Panc1 (cell line): ENCODE measurements around the gene ATP7B. TPM values are rescaled to one million over a fixed set of nuclear protein-coding genes. Genes with fewer than 3 reads are reported as not detected.
A peak's percentile ranks its signal among the peaks of the same experiment; 100 is the strongest.

ENCODE experiments used
- ATAC-seq: fragments of 200-7000 bp; cut with Tn5 transposase; 2 replicates; pipeline ENCODE4 v1.9.1; 2020; ENCODE audit warnings: mild to moderate bottlenecking, moderate library complexity
- BruUV-seq: library from RNA; stranded (reverse); fragments of 400-500 nt; replicated peaks from 2 replicates; lab custom pipeline; 2021; lab: Mats Ljungman, UMichigan
- CTCF ChIA-PET: fragments of 300-600 bp; sonication (Branson Sonifier 250); formaldehyde crosslinking; loops from one replicate; lab custom pipeline; 2022; ENCODE audit warnings: antibody characterized with exemption; lab: Charles Lee
- POLR2A ChIA-PET: fragments of 300-600 bp; sonication (Branson Sonifier 250); formaldehyde crosslinking; loops from one replicate; lab custom pipeline; 2022; ENCODE audit warnings: antibody characterized with exemption; lab: Charles Lee
- DNase-seq: peaks from one replicate; pipeline ENCODE4 v3.0.0-alpha.2; 2010; ENCODE audit warnings: low read depth, low spot score
- H3K27ac ChIP-seq: 2 replicates; pipeline ENCODE4 v1.5.1; 2011; ENCODE audit warnings: mild to moderate bottlenecking, low read length, inconsistent platforms
- H3K27me3 ChIP-seq: fragments of 200-500 bp; sonication (Bioruptor generic); 2 replicates; pipeline ENCODE4 v1.6.0; 2014; ENCODE audit warnings: low read length, inconsistent platforms; ENCODE audit not compliant: control insufficient read depth, insufficient read depth
- H3K36me3 ChIP-seq: fragments of 200-500 bp; sonication (Bioruptor generic); 2 replicates; pipeline ENCODE4 v1.5.1; 2014; ENCODE audit warnings: inconsistent platforms, mild to moderate bottlenecking, low read length, moderate library complexity; ENCODE audit not compliant: control insufficient read depth, insufficient read depth
- H3K4me1 ChIP-seq: 2 replicates; pipeline ENCODE4 v1.5.1; 2011; ENCODE audit warnings: inconsistent platforms, mild to moderate bottlenecking, low read length, moderate library complexity; ENCODE audit not compliant: control insufficient read depth, insufficient read depth
- H3K4me3 ChIP-seq, 2 experiments: 2 replicates each; pipeline ENCODE4 v1.5.1; 2011 to 2012; ENCODE audit warnings: low read depth in 2 of 2, low read length in 2 of 2, mild to moderate bottlenecking in 2 of 2, inconsistent platforms in 1 of 2, moderate library complexity in 1 of 2
- H3K9me3 ChIP-seq: fragments of 200-500 bp; sonication (Bioruptor generic); 2 replicates; pipeline ENCODE4 v1.5.1; 2014; ENCODE audit warnings: low read depth, mild to moderate bottlenecking, inconsistent platforms, low read length, moderate library complexity; ENCODE audit not compliant: control insufficient read depth, insufficient read depth
- CTCF ChIP-seq: fragments of 450-650 bp; IDR thresholded peaks from 2 replicates; pipeline ENCODE4 v1.5.1; 2017; ENCODE audit warnings: mild to moderate bottlenecking
- POLR2AphosphoS5 ChIP-seq: IDR thresholded peaks from 2 replicates; pipeline ENCODE4 v1.6.1; 2012; ENCODE audit warnings: mild to moderate bottlenecking, low read depth, low read length, moderate library complexity
- REST ChIP-seq, 2 experiments: IDR thresholded peaks; 2 replicates each; pipeline ENCODE4 v1.6.1; 2011 to 2012; ENCODE audit warnings: low read depth in 2 of 2, control low read depth in 1 of 2, low read length in 1 of 2, mild to moderate bottlenecking in 1 of 2, moderate library complexity in 1 of 2; ENCODE audit not compliant: insufficient read depth in 1 of 2
- SIN3A ChIP-seq: IDR thresholded peaks from 2 replicates; pipeline ENCODE4 v1.6.1; 2012; ENCODE audit warnings: low read depth, mild to moderate bottlenecking, low read length, moderate library complexity, borderline replicate concordance; ENCODE audit not compliant: insufficient read depth
- TCF7L2 ChIP-seq: IDR thresholded peaks from 2 replicates; pipeline ENCODE4 v1.6.1; 2011; ENCODE audit warnings: mild to moderate bottlenecking, low read depth, low read length, inconsistent platforms
- in situ Hi-C: cut with HindIII; loops from 2 replicates; pipeline ENCODE4 v1.10.0; 2016; ENCODE audit warnings: low sequenced_read_pairs, low pct_unique_long_range_greater_than_20kb
- intact Hi-C: fragments of 100-400 bp; cut with micrococcal nuclease; formaldehyde crosslinking; loops from one replicate; pipeline ENCODE4 v1.10.0; 2022; ENCODE audit not compliant: unreplicated experiment
- total RNA-seq: library from RNA; stranded (reverse); gene quantifications from one replicate; pipeline ENCODE4 v1.2.1, GENCODE V29; 2021; ENCODE audit not compliant: unreplicated experiment

ATP7B gene
- total RNA-seq, 1 experiment from 2014 or later = 19.6 TPM

- H3K36me3 ChIP-seq = no peaks in the 10 kb centered on the region
- no peak for DNase-seq
- peaks cover 31% of the 10 kb centered on the region for H3K4me1 ChIP-seq
- in situ Hi-C loops (no loop called here), intact Hi-C loops (loop anchor here (10.0 kb wide), 1 partner anchor 192 kb away; no protein-coding TSS in a partner anchor)
- no peaks in the 10 kb centered on the region for H3K9me3 ChIP-seq
- no TSS peak for BruUV-seq
- TF ChIP-seq REST (IDR thresholded peaks at IDR 0.05; ENCODE audit: insufficient read depth in 1 of 2, low read depth in 2 of 2, low read length in 1 of 2) (no peak), SIN3A (no peak), TCF7L2 (no peak), POLR2AphosphoS5 (no peak), CTCF (no peak)
- H3K27me3 ChIP-seq = no peaks in the 10 kb centered on the region
- no peak overlapping the region for H3K4me3 ChIP-seq
- CTCF ChIA-PET = no interaction called here
- ATAC-seq = no peak
- POLR2A ChIA-PET = no interaction called here
- no peak overlapping the region for H3K27ac ChIP-seq
These were observed 8.9 kb downstream of the ATP7B start for GRCh38 chr13:52002361-52002760.

GRCh38 chr13:52001120-52001731 is 10.0 kb downstream of the ATP7B start:
- no TSS peak for BruUV-seq

More at GRCh38 chr13:52001120-52001731, 10.0 kb downstream of the ATP7B start:
- H3K27me3 ChIP-seq = no peaks in the 10 kb centered on the region
- in situ Hi-C loops (no loop called here), intact Hi-C loops (loop anchor here (10.0 kb wide), 1 partner anchor 194 kb away; no protein-coding TSS in a partner anchor)
- DNase-seq (no peak), ATAC-seq (no peak)
- POLR2A ChIA-PET = no interaction called here
- TF ChIP-seq CTCF (peak; percentile 70), TCF7L2 (no peak)
- no peak overlapping the region for H3K4me3 ChIP-seq
- CTCF ChIA-PET = interaction anchor here (0.6 to 0.7 kb wide), 2 partner anchors 127 to 128 kb away, joined by 3 read pairs; no protein-coding TSS in a partner anchor
- peaks cover 42% of the 10 kb centered on the region for H3K4me1 ChIP-seq
- no peak overlapping the region for H3K27ac ChIP-seq
- H3K36me3 ChIP-seq = no peaks in the 10 kb centered on the region
- H3K9me3 ChIP-seq = no peaks in the 10 kb centered on the region
